GM21390 (cell line): ENCODE data around the gene FLYWCH1.
"Not testable (repeated sequence)": the region's sequence is repeated elsewhere in the genome, so short reads cannot be mapped to it uniquely, and the experiment has no call there.

ENCODE experiments used
- ATAC-seq: cut with Tn5 transposase; IDR thresholded peaks from one replicate; pipeline ENCODE4 v1.9.1; 2021; ENCODE audit not compliant: unreplicated experiment

FLYWCH1 gene

DNA sequence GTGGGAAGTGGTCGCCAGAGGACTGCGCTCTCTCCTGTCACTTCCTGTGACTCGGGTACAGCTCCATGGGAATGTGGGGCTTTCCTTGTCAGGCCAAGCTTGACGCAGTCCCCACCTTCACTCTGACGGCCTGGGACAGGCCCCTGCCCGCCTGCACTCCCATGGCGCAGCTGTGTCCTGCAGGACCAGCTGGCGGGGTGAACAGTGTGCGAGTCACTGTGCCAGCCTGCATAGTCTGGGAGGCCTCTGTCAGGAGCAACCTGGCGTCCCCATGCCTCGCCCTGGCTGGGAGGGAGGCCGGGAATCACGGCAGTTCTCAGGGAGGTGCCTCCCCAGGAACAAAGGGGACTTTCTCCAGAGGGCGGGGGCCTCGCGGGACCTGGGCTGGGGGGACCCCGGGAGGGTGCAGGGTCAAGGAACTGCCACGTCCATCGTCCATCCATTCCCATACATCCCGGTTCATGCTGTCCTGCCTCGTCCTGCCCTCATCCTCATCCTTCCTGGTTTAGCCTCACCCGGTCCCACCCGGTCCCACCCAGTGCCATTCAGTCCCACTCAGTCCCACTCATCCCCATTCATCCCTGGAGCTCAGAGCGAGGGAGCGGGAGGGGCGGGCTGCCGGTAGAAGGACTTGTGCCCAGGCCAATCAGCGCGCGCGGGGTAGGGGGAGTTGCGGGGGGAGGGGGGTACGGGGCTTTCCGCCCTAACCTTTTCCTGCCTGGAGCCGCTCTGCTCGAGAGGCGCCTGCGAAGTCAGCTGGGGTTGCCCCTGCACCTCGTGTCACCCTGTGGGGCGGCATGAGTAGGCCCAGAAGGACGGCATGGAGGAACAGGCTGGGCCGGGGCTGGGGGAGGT, 13.4 kb downstream of the FLYWCH1 start:
- no peak for ATAC-seq

DNA sequence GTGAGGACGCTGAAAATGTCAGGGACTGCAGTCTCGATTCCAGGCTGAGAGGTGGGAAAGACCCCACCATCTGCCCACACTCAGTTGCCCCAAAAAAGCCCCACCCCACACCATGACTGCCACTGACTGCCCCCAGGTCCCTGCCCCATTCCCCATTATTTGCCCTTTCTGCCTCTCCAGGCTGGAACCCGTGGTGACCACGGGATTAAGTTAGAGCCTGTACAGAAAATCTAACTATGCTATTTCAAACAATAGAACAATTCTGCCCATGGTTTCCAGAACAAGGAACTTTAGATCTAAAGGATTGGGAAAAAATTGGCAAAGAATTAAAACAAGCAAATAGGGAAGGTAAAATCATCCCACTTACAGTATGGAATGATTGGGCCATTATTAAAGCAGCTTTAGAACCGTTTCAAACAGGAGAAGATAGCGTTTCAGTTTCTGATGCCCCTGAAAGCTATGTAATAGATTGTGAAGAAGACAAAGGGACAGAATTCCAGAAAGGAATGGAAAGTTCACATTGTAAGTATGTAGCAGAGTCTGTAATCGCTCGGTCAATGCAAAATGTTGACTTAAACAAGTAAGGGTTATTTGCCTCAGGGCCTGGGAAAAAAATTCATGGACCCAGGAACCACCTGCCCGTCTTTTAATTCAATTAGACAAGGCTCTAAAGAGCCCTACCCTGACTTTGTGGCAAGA, 14.4 kb downstream of the FLYWCH1 start:
- no peak for ATAC-seq

DNA sequence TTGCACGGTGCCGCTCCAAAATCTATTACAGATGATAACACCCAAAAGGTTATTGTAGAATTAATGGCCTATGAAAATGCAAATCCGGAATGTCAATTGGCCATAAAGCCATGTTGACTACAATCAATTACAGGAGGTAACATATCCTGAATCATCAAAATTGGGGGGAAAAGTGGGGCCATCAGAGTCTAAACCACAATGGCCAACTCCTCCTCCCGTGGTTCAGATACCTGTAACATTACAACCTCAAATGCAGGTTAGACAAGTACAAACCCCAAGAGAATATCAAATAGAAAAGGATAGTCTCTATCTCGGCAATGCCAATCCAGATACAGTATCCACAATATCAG, 14.9 kb downstream of the FLYWCH1 start:
- no peak for ATAC-seq

DNA sequence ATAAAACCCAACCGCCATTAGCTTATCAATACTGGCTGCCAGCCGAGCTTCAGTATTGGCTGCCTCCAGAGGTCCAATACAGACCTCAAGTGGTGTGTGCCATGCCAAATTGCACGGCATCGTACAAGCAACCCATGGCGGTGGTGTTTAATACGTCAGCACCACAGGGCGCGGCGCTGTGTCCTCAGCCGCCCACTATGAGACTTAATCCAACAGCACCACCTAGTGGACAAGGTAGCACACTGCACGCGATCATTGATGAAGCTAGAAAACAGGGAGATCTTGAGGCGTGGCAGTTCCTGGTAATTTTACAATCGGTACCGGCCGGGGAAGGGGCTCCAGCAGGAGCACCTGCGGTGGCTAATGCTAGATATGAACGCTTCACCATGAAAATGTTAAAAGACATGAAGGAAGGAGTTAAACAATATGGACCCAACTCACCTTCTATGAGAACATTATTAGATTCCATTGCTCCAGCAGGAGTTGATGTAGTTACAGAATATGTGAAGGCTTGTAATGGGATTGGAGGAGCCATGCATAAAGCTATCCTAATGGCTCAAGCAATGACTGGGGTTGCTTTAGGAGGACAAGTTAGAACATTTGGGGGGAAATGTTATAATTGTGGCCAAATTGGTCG, 15.4 kb downstream of the FLYWCH1 start:
- no peak for ATAC-seq

DNA sequence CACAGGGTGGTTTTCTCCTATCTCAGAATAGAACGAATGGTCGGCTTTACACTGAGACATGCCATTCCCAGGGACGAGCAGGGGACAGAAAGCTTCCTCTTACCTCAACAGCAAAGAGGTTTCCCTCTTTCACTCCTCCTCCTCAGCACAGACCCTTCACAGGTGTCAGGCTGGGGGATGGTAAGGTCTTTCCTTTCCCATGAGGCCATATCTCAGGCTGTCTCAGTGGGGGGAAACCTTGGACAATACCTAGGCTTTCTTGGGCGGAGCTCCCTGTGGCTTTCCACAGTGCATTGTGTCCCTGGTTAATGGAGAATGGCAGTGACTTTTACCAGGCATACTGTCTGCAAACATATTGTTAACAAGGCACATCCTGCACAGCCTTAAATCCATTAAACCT, 16.4 kb downstream of the FLYWCH1 start:
- ATAC-seq, result not testable (repeated sequence)

DNA sequence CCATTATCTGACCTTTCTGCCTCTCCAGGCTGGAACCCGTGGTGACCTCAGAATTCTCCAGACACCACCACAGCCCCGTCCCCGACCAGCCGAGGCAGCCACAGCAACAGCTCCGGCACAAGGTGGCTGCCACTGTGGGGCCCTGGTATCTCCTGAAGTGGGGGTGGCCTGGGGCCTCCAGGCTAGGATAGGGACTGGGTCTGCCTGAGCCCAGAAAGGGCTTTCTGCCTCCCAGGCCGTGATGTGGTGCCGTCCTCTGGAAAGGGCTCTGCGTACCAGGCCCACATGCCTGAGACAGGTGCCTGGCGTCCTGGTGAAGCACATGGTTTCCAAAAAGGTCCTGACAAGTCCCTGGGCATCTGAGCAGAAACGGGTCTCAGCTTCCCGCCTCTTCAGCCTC, 17.1 kb downstream of the FLYWCH1 start:
- no peak for ATAC-seq

DNA sequence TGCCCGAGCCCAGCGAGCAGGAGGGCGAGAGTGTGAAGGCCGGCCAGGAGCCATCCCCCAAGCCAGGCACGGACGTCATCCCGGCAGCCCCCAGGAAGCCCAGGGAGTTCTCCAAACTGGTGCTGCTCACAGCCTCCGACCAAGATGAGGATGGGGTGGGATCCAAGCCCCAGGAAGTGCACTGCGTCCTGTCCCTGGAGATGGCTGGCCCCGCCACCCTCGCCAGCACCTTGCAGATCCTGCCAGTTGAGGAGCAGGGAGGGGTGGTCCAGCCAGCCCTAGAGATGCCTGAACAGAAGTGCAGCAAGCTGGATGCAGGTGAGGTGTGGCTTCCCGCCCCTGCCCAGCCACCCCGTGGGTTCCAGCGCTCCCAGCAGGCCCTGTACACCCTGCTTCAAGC, 18.0 kb downstream of the FLYWCH1 start:
- ATAC-seq, result no peak

DNA sequence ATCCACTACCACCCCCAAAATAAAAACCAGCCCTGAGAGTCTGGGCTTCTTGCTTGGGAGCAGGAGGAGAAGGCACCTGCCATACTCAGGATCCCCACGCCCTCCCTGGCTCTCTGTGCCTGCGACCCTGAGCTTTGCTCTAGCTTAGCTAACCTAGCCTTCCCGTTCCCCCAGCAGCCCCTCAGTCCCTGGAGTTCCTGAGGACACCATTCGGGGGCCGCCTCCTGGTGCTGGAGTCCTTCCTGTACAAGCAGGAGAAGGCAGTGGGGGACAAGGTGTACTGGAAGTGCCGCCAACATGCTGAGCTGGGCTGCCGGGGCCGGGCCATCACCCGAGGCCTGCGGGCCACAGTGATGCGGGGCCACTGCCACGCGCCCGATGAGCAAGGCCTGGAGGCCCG, 18.5 kb downstream of the FLYWCH1 start:
- ATAC-seq, result no peak

DNA sequence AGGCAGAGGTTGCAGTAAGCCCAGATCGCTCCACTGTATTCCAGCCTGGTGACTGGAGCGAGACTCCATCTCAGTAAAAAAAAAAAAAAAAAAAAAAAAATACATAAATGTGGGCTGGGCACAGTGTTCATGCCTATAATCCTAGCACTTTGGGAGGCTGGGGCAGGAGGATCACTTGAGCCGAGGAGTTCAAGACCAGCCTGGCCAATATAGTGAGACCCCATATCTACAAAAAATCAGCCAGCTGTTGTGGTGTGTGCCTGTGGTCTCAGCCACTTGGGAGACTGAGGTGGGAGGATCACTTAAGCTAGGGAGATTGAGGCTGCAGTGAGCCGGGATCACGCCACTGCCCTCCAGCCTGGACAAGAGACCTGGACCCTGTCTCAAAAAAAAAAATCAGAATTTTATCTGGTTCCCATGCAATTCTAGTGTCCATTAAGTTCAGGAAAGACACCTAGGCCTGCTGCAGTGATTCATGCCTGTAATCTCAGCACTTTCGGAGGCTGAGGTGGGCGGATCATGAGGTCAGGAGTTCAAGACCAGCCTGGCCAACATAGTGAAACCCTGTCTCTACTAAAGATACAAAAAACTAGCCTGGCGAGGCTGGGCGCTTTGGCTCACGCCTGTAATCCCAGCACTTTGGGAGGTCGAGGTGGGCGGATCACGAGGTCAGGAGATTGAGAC, 19.6 kb downstream of the FLYWCH1 start:
- not testable (repeated sequence) for ATAC-seq

DNA sequence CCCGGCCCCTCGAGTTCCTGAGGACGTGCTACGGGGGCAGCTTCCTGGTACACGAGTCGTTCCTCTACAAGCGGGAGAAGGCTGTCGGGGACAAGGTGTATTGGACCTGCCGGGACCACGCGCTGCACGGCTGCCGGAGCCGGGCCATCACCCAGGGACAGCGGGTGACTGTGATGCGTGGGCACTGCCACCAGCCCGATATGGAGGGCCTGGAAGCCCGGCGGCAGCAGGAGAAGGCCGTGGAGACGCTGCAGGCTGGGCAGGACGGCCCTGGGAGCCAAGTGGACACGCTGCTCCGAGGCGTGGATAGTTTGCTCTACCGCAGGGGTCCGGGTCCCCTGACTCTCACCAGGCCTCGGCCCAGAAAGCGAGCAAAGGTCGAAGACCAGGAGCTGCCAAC, 21.4 kb downstream of the FLYWCH1 start:
- ATAC-seq, result no peak

DNA sequence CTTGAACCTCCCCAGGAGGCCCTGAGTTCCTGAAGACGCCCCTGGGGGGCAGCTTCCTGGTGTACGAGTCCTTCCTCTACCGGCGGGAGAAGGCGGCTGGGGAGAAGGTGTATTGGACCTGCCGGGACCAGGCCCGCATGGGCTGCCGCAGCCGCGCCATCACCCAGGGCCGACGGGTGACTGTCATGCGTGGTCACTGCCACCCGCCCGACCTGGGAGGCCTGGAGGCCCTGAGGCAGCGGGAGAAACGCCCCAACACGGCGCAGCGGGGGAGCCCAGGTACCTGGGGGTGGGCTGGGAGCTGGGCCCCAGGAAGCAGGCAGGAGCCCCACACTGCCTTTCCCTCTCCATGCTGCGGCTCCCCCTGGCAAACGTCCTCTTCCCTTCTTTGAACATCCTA, 22.0 kb downstream of the FLYWCH1 start:
- no peak for ATAC-seq

DNA sequence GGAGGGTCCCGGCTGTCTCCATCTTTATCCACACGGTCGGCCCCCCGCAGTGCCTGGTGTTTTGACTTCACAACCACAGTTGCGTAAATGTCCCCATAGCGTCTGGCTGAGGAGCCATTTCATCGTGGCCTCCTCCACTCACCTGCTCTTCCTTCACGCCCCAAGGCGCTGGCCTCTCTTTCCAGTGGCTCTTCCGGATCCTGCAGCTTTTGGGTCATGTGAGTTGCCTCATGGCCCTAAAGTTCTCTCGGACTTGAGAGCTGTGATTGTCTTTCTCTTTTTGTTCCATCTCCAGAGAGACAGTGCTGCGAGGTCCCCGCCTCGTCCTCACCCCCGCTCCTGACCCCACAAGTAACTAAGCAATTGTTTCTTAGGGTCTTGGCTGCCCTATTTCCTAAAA, 22.7 kb downstream of the FLYWCH1 start:
- ATAC-seq, result no peak

DNA sequence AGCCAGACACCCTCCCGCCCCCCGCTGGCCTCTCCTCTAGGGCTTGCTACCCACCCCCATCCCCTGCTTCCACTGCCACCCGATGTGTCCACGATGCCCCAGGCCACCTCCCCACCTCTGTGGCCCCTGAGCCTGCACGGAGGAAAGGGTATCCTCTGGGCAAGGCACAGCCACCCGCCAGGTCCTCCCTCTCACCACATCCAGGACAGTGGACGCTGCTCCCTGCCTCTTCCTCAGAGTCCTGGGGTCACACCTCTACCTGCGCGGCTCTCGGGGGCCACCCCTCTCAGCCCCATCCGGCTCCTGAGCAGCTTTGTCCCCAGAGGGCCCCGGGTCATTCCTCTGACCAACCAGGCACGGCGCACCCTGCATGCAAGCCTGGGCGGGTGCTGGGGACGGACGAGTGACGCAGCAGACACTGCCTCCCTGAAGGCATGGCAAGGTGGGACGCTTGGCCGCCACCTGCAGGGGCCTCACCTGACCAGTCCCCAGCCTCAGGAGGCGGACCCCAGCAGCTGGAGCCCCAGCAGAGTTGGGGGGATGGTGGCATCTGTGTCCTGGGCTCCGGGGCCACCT, 24.8 kb downstream of the FLYWCH1 start:
- no peak for ATAC-seq

DNA sequence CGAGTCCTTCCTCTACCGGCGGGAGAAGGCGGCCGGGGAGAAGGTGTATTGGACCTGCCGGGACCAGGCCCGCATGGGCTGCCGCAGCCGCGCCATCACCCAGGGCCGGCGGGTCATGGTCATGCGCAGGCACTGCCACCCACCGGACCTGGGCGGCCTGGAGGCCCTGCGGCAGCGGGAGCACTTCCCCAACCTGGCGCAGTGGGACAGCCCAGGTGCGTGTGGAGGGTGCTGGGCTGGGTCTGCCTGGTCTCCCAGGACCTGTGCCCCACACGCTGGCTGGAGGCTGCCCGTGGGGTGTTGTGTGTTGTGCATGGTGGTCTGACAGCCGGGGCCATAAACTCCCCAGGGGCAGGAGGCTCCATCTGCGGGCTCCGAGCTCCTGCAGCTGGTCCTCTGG, 25.4 kb downstream of the FLYWCH1 start:
- ATAC-seq, result no peak

DNA sequence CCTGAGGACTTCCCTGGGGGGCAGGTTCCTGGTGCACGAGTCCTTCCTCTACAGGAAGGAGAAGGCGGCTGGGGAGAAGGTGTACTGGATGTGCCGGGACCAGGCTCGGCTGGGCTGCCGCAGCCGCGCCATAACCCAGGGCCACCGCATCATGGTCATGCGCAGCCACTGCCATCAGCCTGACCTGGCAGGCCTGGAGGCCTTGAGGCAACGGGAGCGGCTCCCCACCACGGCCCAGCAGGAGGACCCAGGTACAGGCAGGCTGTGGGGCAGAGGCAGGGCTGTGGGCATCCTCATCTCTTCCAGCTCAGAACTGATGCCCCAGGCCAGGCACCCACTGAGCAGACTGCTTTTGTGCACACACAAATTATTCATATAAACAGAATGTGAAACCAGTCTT, 26.5 kb downstream of the FLYWCH1 start:
- no peak for ATAC-seq

DNA sequence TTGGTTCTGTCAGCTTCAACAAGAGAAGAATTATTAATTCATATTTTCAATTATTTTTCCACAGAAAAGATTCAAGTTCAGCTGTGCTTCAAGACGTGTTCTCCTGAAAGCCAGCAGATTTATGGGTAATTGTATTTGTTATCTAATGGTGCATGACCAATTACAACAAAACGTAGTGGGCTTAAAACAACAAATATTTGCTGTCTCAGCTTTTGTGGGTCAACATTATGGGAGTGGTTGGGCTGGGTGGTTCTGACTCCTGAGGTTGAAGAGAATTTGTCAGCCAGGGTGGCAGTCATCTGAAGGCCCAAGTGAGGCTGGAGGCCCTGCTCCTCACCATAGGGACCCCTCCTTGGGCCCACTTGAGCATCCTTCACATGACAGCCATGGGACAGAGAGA, 28.2 kb downstream of the FLYWCH1 start:
- no peak for ATAC-seq

DNA sequence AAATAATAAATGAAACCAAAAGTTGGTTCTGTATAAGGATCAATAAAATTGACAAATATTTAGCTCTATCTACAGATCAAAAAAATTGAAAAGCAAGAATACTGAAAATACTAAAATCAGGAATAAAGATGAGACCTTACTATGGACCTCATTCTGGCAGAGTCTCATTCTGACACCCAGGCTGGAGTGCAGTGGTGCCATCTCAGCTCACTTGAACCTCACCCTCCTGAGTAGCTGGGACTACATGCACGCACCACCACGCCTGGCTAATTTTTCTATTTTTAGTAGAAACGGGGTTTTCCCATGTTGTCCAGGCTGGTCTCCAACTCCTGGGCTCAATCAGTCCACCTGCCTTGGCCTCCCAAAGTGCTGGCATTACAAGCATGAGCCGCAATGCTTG, 30.3 kb downstream of the FLYWCH1 start:
- ATAC-seq, result no peak

DNA sequence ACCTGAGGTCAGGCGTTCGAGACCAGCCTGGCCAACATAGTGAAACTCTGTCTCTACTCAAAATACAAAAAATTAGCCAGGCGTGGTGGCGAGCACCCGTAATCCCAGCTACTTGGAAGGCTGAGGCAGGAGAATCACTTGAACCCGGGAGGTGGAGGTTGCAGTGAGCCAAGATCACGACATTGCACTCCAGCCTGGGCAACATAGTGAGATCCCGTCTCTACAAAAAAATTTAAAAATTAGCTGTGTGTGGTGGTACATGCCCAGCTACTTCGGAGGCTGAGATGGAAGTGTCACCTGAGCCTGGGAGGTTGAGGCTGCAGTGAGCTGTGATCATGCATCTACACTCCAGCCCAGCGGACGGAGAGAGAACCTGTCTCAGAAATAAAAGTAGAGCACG, 32.0 kb downstream of the FLYWCH1 start:
- not testable (repeated sequence) for ATAC-seq

DNA sequence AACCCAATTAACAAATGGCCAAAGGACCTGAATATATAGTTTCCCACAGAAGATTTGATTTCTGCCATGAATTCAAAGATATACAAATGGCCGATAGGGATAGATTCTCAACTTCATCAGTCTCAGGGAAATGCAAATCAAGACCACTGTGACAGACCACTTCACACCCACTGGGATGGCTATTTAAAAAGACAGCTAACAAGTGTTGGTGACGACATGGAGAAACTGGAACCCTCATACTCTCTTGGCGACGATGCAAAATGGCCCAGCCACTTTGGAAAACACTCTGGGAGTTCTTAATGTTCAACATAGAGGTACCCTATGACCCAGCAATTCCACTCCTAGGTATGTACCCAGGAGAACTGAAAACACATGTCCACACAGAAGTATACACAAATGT, 34.9 kb downstream of the FLYWCH1 start:
- ATAC-seq, result no peak

DNA sequence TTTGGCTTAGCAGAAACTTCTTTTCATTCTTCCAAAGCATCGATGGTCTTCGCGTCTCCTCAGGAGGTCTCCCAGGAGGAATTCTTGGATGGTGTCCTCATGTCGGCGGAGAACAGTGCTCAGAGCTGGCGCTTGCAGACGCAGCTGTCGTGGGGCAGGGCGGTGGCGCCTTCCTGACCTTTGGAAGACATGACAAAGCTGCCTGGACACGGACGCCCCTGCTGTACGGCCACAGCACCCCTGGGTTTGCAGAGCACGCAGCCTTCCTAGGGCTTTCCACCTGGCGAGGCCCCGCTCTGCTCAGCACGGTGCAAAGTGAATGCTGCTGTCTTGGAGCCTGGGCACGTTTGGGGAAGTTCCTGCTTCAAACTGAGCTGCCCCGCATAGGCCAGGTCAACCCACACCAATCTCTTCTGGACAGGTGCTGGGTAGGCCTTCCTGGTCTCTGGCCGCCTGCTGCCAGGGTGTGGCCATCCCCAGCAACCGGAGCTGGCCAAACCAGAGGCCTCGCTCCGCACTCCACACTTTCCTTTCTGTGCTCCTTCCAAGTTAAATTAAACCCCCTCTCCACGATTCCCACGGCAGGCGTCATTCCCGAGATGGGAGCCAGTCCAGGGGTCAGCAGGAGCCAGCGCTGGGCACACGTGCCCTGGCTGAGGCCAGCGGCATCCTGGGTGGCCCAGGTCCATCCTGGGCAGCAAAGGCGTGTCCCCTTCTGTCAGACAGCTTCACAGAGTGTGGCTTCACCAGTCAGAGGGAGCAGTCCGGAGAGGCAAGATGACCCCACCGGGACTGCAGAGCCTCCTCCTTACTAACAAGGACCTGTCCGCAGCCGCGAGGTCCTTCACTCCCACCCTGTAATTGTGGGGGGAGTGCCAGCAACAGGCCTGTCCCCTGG, 37.3 kb downstream of the FLYWCH1 start:
- no peak for ATAC-seq
